Esophagus squamous epithelium (tissue), 4 donors: Measurements from ENCODE around the gene TRANK1.

Experiments
- CTCF ChIP-seq, 6 experiments: fragments of 450-650 bp in 4 of 6; fragments of 200-600 bp in 2 of 6; sonication (generic) in 2 of 6; IDR thresholded peaks; one replicate each; pipeline ENCODE4 v1.5.1; 2016 to 2019; ENCODE audit warnings: antibody characterized with exemption in 6 of 6, mild to moderate bottlenecking in 4 of 6, moderate library complexity in 4 of 6
- POLR2A ChIP-seq, 4 donors: fragments of 450-650 bp; IDR thresholded peaks; one replicate each; pipeline ENCODE4 v1.6.1; 2017; ENCODE audit warnings: antibody characterized with exemption in 4 of 4, mild to moderate bottlenecking in 4 of 4, moderate library complexity in 3 of 4

GRCh38 chr3:36954452-36955134 is 9.7 kb upstream of the TRANK1 start:
- TF ChIP-seq CTCF (IDR thresholded peaks at IDR 0.05) (no peak), POLR2A (IDR thresholded peaks at IDR 0.05) (no peak)
